ENCODE results near the gene PNMA8C.

- TF ChIP-seq CTCF (IDR thresholded peaks at IDR 0.05; ENCODE audit: low read depth, low read length) (no peak), EZH2phosphoT487 (IDR thresholded peaks at IDR 0.05; ENCODE audit: low read depth) (no peak)
Measured at GRCh38 chr19:46442808-46443450, 14.2 kb upstream of the PNMA8C start.

Data from OCI-LY3 (cell line).